Loucy (cell line): ENCODE measurements around the gene CTNNA2.

Experiments
- H2AFZ ChIP-seq: fragments of 200-600 bp; sonication (generic); 2 replicates; pipeline ENCODE4 v1.6.0; 2016; ENCODE audit warnings: antibody characterized with exemption, mild to moderate bottlenecking, low read length, moderate library complexity
- H3F3A ChIP-seq: fragments of 200-600 bp; 2 replicates; pipeline ENCODE4 v1.6.0; 2016; ENCODE audit warnings: antibody characterized with exemption, low read depth, mild to moderate bottlenecking
- H3K27me3 ChIP-seq: fragments of 200-600 bp; sonication (generic); 2 replicates; pipeline ENCODE4 v1.6.1; 2014; ENCODE audit warnings: low read length, mild to moderate bottlenecking; ENCODE audit not compliant: insufficient read depth, poor library complexity, severe bottlenecking
- H3K36me3 ChIP-seq: fragments of 200-600 bp; sonication (generic); 2 replicates; pipeline ENCODE4 v1.6.1; 2016; ENCODE audit warnings: low read length; ENCODE audit not compliant: insufficient read depth
- H3K4me1 ChIP-seq: fragments of 200-600 bp; sonication (generic); 2 replicates; pipeline ENCODE4 v1.5.1; 2014; ENCODE audit warnings: low read length, mild to moderate bottlenecking; ENCODE audit not compliant: insufficient read depth, poor library complexity, severe bottlenecking
- H3K4me2 ChIP-seq: fragments of 200-600 bp; sonication (generic); 2 replicates; pipeline ENCODE4 v1.6.0; 2014; ENCODE audit warnings: antibody characterized with exemption, low read length, low read depth, mild to moderate bottlenecking; ENCODE audit not compliant: poor library complexity, severe bottlenecking
- H3K4me3 ChIP-seq: fragments of 200-600 bp; sonication (generic); 2 replicates; pipeline ENCODE4 v1.5.1; 2014; ENCODE audit warnings: low read length, mild to moderate bottlenecking, mixed read lengths; ENCODE audit not compliant: poor library complexity, severe bottlenecking
- H3K79me2 ChIP-seq: fragments of 200-600 bp; sonication (generic); 2 replicates; pipeline ENCODE4 v1.6.1; 2014; ENCODE audit warnings: low read length; ENCODE audit not compliant: insufficient read depth
- H3K9ac ChIP-seq: fragments of 200-600 bp; sonication (generic); 2 replicates; pipeline ENCODE4 v1.6.0; 2014; ENCODE audit warnings: mild to moderate bottlenecking, low read depth, low read length, moderate library complexity; ENCODE audit not compliant: poor library complexity, severe bottlenecking
- H3K9me2 ChIP-seq: fragments of 200-600 bp; sonication (generic); replicated peaks from 2 replicates; pipeline ENCODE4 v1.6.1; 2016; ENCODE audit warnings: low read depth, low read length, mixed read lengths
- H3K9me3 ChIP-seq: fragments of 200-600 bp; sonication (generic); 2 replicates; pipeline ENCODE4 v1.6.1; 2014; ENCODE audit warnings: mild to moderate bottlenecking, antibody characterized with exemption, low read length, low read depth; ENCODE audit not compliant: insufficient read depth
- H4K20me1 ChIP-seq: fragments of 200-600 bp; sonication (generic); 2 replicates; pipeline ENCODE4 v1.6.0; 2014; ENCODE audit warnings: antibody characterized with exemption, low read length, mild to moderate bottlenecking; ENCODE audit not compliant: insufficient read depth, poor library complexity, severe bottlenecking
- CTCF ChIP-seq: fragments of 200-600 bp; sonication (generic); conservative IDR thresholded peaks from 2 replicates; pipeline ENCODE4 v1.5.1; 2014; ENCODE audit warnings: mild to moderate bottlenecking, antibody characterized with exemption, low read length
- EZH2phosphoT487 ChIP-seq: fragments of 200-600 bp; IDR thresholded peaks from 2 replicates; pipeline ENCODE4 v1.6.1; 2018; ENCODE audit warnings: antibody characterized with exemption, mild to moderate bottlenecking, moderate library complexity, borderline replicate concordance

The CTNNA2 gene

GRCh38 chr2:79830501-79830900 is 317.6 kb downstream of the CTNNA2 start:
- H3K9me2 ChIP-seq: no peaks in the 10 kb centered on the region
- H3K79me2 ChIP-seq: no peaks in the 10 kb centered on the region
- no peaks in the 10 kb centered on the region for H4K20me1 ChIP-seq
- no peaks in the 10 kb centered on the region for H3K36me3 ChIP-seq
- H3K27me3 ChIP-seq: no peaks in the 10 kb centered on the region
- no peaks in the 10 kb centered on the region for H3K9me3 ChIP-seq
- H3K4me3 ChIP-seq: no peak overlapping the region
- H3K4me1 ChIP-seq: no peaks in the 10 kb centered on the region
- H3F3A ChIP-seq: no peaks in the 10 kb centered on the region
- no peak overlapping the region for H2AFZ ChIP-seq
- no peak overlapping the region for H3K4me2 ChIP-seq
- H3K9ac ChIP-seq: no peak overlapping the region
- TF ChIP-seq EZH2phosphoT487 (no peak), CTCF (no peak)

GRCh38 chr2:79831961-79832360 is 319.1 kb downstream of the CTNNA2 start:
- Histone ChIP-seq H3K36me3 (no peaks in the 10 kb centered on the region), H3K9ac (no peak overlapping the region), H3K4me3 (no peak overlapping the region)

GRCh38 chr2:79832511-79833234 is 319.8 kb downstream of the CTNNA2 start:
- Histone ChIP-seq H3K36me3 (no peaks in the 10 kb centered on the region), H3K9me2 (no peaks in the 10 kb centered on the region), H3K4me1 (no peaks in the 10 kb centered on the region), H2AFZ (no peak overlapping the region), H3K4me2 (no peak overlapping the region), H3K79me2 (no peaks in the 10 kb centered on the region), H3K9me3 (no peaks in the 10 kb centered on the region), H3K27me3 (no peaks in the 10 kb centered on the region), H4K20me1 (no peaks in the 10 kb centered on the region), H3K9ac (no peak overlapping the region), H3K4me3 (no peak overlapping the region), H3F3A (no peaks in the 10 kb centered on the region)
- TF ChIP-seq EZH2phosphoT487 (no peak), CTCF (no peak)

More at GRCh38 chr2:79831961-79832360, 319.1 kb downstream of the CTNNA2 start:
- H3K27me3 ChIP-seq: no peaks in the 10 kb centered on the region
- H3K9me2 ChIP-seq: no peaks in the 10 kb centered on the region
- H3F3A ChIP-seq: no peaks in the 10 kb centered on the region
- H3K79me2 ChIP-seq: no peaks in the 10 kb centered on the region
- H3K4me2 ChIP-seq: no peak overlapping the region
- no peak overlapping the region for H2AFZ ChIP-seq
- H3K9me3 ChIP-seq: no peaks in the 10 kb centered on the region
- H3K4me1 ChIP-seq: no peaks in the 10 kb centered on the region
- no peaks in the 10 kb centered on the region for H4K20me1 ChIP-seq
- TF ChIP-seq EZH2phosphoT487 (no peak), CTCF (no peak)
